Testis (tissue), 3 donors: ENCODE results near the gene FBXL13. TPM values are rescaled to one million over a fixed set of nuclear protein-coding genes. Genes with fewer than 3 reads are reported as not detected.
"Not testable (repeated sequence)": the region's sequence is repeated elsewhere in the genome, so short reads cannot be mapped to it uniquely, and the experiment has no call there.

ENCODE experiments used
- DNase-seq: peaks from one replicate; pipeline ENCODE4 v3.0.0-alpha.2; 2019
- H3K27ac ChIP-seq, 2 donors: fragments of 200-600 bp; sonication (generic); one replicate each; pipeline ENCODE4 v1.5.1; 2019
- H3K27me3 ChIP-seq: fragments of 200-600 bp; sonication (generic); one replicate; pipeline ENCODE4 v1.5.1; 2019
- H3K36me3 ChIP-seq: fragments of 200-600 bp; sonication (generic); one replicate; pipeline ENCODE4 v1.5.1; 2017; ENCODE audit warnings: low read depth; ENCODE audit errors: missing control alignments
- H3K4me1 ChIP-seq: fragments of 200-600 bp; sonication (generic); one replicate; pipeline ENCODE4 v1.5.1; 2019
- H3K4me3 ChIP-seq, 2 donors: fragments of 200-600 bp; sonication (generic); one replicate each; pipeline ENCODE4 v1.5.1; 2017 to 2019
- H3K9me3 ChIP-seq: fragments of 200-600 bp; sonication (generic); one replicate; pipeline ENCODE4 v1.5.1; 2017
- POLR2A ChIP-seq: fragments of 450-650 bp; IDR thresholded peaks from one replicate; pipeline ENCODE4 v1.6.1; 2017; ENCODE audit warnings: antibody characterized with exemption, mild to moderate bottlenecking, moderate library complexity
- WGBS, 2 donors: methylation state at CpG; one replicate each; pipeline ENCODE4 v1.1.5; 2018; 5-methylcytosine and 5-hydroxymethylcytosine counted together
- intact Hi-C: fragments of 100-400 bp; cut with DNase I; formaldehyde crosslinking; loops from one replicate; pipeline ENCODE4 v1.15.1; 2023; ENCODE audit warnings: low total_unique reads
- polyA plus RNA-seq: library from polyadenylated mRNA; stranded (reverse); fragments of 350-450 nt; fragmentation: Illumina TruSeq; extraction: RNeasy Lipid Tissue Mini Kit (QIAGEN cat#74804); gene quantifications from one replicate; pipeline ENCODE4 v1.2.3, GENCODE V29; 2014; ENCODE audit warnings: low read depth, low replicate concordance; ENCODE audit not compliant: insufficient read depth
- total RNA-seq, 2 donors: library from RNA; depleted of rRNA; stranded (reverse); fragments of >200 nt; gene quantifications; one replicate each; pipeline ENCODE4 v1.2.3, GENCODE V29; 2016
- TF ChIP-seq, protein P1 (sequence below), 3 experiments: fragments of 450-650 bp in 2 of 3; fragments of 200-600 bp in 1 of 3; sonication (generic) in 1 of 3; IDR thresholded peaks; one replicate each; pipeline ENCODE4 v1.5.1; 2016 to 2019; ENCODE audit warnings: antibody characterized with exemption in 3 of 3, mild to moderate bottlenecking in 2 of 3, moderate library complexity in 1 of 3

Gene FBXL13
- total and polyA plus RNA-seq, 3 donors from 2014 or later = 21.1 to 38.8 (median 28.6) TPM

DNA sequence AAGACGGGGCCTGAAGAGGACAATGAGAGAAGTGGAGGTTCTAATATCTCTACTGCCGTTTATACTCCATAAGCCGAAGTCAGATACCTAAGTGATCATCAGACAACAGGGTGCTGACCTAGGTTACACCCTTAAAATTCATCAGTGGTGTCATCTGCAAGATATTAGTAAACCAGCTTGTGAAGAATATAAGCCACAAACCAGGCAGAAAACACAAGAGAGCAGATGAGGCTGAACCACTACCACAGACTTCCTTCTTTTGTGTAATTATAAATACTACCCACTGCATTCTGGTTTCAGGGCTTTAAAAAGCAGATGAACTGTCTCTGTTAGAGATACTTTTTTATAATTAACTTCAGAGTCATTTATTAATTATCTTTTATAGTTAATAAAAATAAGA, 230.7 kb downstream of the FBXL13 start:
- intact Hi-C loops = no loop called here
- Histone ChIP-seq H3K27me3 (no peaks in the 10 kb centered on the region), H3K4me3 (no peak overlapping the region), H3K27ac (no peak overlapping the region), H3K4me1 (no peaks in the 10 kb centered on the region), H3K9me3 (no peaks in the 10 kb centered on the region), H3K36me3 (no peaks in the 10 kb centered on the region)
- DNase-seq = no peak
- 93 to 95% methylated on average over 3 of the region's 3 CpGs for WGBS, 2 donors
- no peak for TF ChIP-seq POLR2A
- TF ChIP-seq, protein P1, sequence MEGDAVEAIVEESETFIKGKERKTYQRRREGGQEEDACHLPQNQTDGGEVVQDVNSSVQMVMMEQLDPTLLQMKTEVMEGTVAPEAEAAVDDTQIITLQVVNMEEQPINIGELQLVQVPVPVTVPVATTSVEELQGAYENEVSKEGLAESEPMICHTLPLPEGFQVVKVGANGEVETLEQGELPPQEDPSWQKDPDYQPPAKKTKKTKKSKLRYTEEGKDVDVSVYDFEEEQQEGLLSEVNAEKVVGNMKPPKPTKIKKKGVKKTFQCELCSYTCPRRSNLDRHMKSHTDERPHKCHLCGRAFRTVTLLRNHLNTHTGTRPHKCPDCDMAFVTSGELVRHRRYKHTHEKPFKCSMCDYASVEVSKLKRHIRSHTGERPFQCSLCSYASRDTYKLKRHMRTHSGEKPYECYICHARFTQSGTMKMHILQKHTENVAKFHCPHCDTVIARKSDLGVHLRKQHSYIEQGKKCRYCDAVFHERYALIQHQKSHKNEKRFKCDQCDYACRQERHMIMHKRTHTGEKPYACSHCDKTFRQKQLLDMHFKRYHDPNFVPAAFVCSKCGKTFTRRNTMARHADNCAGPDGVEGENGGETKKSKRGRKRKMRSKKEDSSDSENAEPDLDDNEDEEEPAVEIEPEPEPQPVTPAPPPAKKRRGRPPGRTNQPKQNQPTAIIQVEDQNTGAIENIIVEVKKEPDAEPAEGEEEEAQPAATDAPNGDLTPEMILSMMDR (IDR thresholded peaks at IDR 0.05) = no peak

DNA sequence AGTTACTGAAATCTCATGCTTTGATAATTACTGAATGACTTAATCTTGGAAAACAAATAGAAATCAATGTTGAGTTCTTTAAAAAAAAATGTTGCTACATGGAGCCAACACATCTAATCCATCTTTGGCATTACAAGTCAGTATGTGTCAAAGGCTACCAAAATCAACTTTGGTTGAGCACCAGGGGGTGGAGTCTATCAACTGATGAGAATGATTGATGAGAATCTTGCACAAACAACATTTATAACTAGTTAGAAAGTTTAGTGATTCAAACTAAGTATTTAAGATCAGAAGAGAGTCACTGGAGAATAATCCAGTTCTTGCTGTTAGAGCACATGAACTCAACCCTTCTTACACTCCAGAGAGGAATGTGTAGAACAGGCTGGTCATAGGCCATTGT, 232.3 kb downstream of the FBXL13 start:
- TF ChIP-seq, protein P1 (IDR thresholded peaks at IDR 0.05) = no peak
- no peak for TF ChIP-seq POLR2A
- no peaks in the 10 kb centered on the region for H3K27me3 ChIP-seq
- no peak for DNase-seq
- H3K4me3 ChIP-seq = no peak overlapping the region
- intact Hi-C loops = no loop called here
- H3K9me3 ChIP-seq = no peaks in the 10 kb centered on the region
- no peak overlapping the region for H3K27ac ChIP-seq
- H3K4me1 ChIP-seq = no peaks in the 10 kb centered on the region
- no peaks in the 10 kb centered on the region for H3K36me3 ChIP-seq

DNA sequence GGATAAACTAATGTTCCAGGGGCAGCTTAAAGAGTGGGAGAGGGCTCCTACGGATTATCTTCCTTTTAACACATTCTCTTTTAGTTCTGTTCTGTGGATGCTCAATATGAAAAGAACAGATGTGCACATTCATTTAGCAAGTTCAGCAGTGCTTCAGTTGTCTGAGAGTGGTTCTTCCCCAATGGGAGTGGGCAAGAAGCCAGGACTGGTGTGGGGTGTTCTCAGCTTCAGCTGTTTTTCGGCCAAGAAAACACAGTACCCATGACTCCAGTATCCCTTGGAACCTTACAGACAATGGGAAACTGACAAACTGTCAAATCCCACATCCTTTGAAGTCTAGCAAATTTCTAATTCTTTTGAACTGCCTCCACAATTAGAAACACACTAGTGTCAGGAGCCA, 233.3 kb downstream of the FBXL13 start:
- H3K4me1 ChIP-seq = no peaks in the 10 kb centered on the region
- DNase-seq = no peak
- TF ChIP-seq, protein P1 (IDR thresholded peaks at IDR 0.05) = no peak
- no peak for TF ChIP-seq POLR2A
- no peaks in the 10 kb centered on the region for H3K36me3 ChIP-seq
- H3K27me3 ChIP-seq = no peaks in the 10 kb centered on the region
- no peak overlapping the region for H3K27ac ChIP-seq
- WGBS, 2 donors = 43 to 60% methylated on average over 2 of the region's 2 CpGs
- H3K4me3 ChIP-seq = no peak overlapping the region
- H3K9me3 ChIP-seq = no peaks in the 10 kb centered on the region
- intact Hi-C loops = no loop called here

DNA sequence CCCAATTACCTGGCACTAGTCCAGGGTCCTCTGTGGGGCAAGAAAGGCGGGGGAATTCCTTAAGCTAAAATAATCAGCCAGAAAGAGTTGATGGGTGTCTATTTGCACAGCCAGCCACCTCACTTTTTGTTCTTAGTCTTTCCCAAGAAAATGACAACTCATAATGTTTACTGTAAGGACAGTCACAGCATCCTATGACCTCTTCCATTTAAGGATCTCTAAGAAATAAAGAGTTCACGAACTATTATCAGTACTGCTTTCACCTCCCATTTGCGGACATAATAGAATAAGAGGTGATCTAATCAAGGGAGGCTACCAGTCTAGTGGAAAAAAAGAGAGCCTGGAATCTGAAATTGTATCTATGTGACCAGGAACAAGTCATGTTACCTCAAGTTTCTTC, 234.2 kb downstream of the FBXL13 start:
- no peak for DNase-seq
- TF ChIP-seq, protein P1 (IDR thresholded peaks at IDR 0.05) = no peak
- TF ChIP-seq POLR2A = no peak
- intact Hi-C loops = no loop called here
- H3K27me3 ChIP-seq = no peaks in the 10 kb centered on the region
- no peaks in the 10 kb centered on the region for H3K4me1 ChIP-seq
- no peak overlapping the region for H3K27ac ChIP-seq
- H3K36me3 ChIP-seq = no peaks in the 10 kb centered on the region
- H3K4me3 ChIP-seq = no peak overlapping the region
- H3K9me3 ChIP-seq = no peaks in the 10 kb centered on the region
- WGBS, 2 donors = 88 to 93% methylated on average over 3 of the region's 3 CpGs

DNA sequence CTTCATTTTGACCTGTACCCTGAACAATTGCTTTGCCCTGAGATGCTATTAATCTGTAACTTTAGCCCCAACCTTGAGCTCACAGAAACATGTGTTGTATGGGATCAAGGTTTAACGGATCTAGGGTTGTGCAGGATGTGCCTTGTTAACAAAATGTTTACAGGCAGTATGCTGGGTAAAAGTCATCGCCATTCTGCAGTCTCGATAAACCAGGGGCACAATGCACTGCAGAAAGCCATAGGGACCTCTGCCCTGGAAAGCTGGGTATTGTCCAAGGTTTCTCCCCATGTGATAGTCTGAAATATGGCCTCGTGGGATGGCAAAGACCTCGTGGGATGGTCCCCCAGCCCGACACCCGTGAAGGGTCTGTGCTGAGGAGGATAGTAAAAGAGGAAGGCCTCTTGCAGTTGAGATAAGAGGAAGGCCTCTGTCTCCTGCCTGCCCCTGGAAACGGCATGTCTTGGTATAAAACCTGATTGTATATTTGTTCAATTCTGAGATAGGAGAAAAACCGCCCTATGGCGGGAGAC, 236.0 kb downstream of the FBXL13 start:
- H3K9me3 ChIP-seq, DNase-seq, H3K36me3 ChIP-seq, H3K27ac ChIP-seq, H3K4me3 ChIP-seq, H3K4me1 ChIP-seq, intact Hi-C loops, H3K27me3 ChIP-seq: not testable (repeated sequence)
- WGBS, 2 donors = 60 to 88% methylated on average over 10 of the region's 10 CpGs
